OCI-LY1 (cell line): Measurements from ENCODE around the gene ACADM.
"Not testable (repeated sequence)": the region's sequence is repeated elsewhere in the genome, so short reads cannot be mapped to it uniquely, and the experiment has no call there.

Experiments
- H2AFZ ChIP-seq: fragments of 200-600 bp; sonication (generic), shearing (Covaris generic); 2 replicates; pipeline ENCODE4 v1.6.0; 2014; ENCODE audit warnings: antibody characterized with exemption, mild to moderate bottlenecking, low read length
- H3F3A ChIP-seq: fragments of 200-600 bp; sonication (generic), shearing (Covaris generic); 2 replicates; pipeline ENCODE4 v1.6.0; 2014; ENCODE audit warnings: mild to moderate bottlenecking, antibody characterized with exemption, low read length, moderate library complexity; ENCODE audit not compliant: insufficient read depth
- H3K27ac ChIP-seq: fragments of 200-600 bp; sonication (generic); 2 replicates; pipeline ENCODE4 v1.5.1; 2014; ENCODE audit warnings: low read length, mixed run types, mild to moderate bottlenecking, low read depth; ENCODE audit not compliant: poor library complexity, severe bottlenecking
- H3K27me3 ChIP-seq: fragments of 200-600 bp; sonication (generic); 2 replicates; pipeline ENCODE4 v1.6.0; 2014; ENCODE audit warnings: antibody characterized with exemption, mild to moderate bottlenecking, low read length, moderate library complexity; ENCODE audit not compliant: insufficient read depth
- H3K36me3 ChIP-seq: fragments of 200-600 bp; sonication (generic); 2 replicates; pipeline ENCODE4 v1.6.1; 2014; ENCODE audit warnings: mild to moderate bottlenecking, antibody characterized with exemption, low read length, moderate library complexity, mixed read lengths; ENCODE audit not compliant: insufficient read depth
- H3K4me1 ChIP-seq: fragments of 200-600 bp; sonication (generic); 2 replicates; pipeline ENCODE4 v1.5.1; 2014; ENCODE audit warnings: mild to moderate bottlenecking, low read length, moderate library complexity; ENCODE audit not compliant: insufficient read depth, severe bottlenecking
- H3K4me2 ChIP-seq: fragments of 200-600 bp; sonication (generic), shearing (Covaris generic); 2 replicates; pipeline ENCODE4 v1.6.1; 2014; ENCODE audit warnings: low read length
- H3K4me3 ChIP-seq: fragments of 200-600 bp; sonication (generic); 2 replicates; pipeline ENCODE4 v1.5.1; 2014; ENCODE audit warnings: low read length, low read depth, mild to moderate bottlenecking, mixed read lengths; ENCODE audit not compliant: poor library complexity, severe bottlenecking
- H3K79me2 ChIP-seq: fragments of 200-600 bp; shearing (Covaris generic); 2 replicates; pipeline ENCODE4 v1.6.1; 2016; ENCODE audit warnings: mixed run types, low read length, mixed read lengths; ENCODE audit not compliant: insufficient read depth
- H3K9ac ChIP-seq: fragments of 200-600 bp; sonication (generic), shearing (Covaris generic); 2 replicates; pipeline ENCODE4 v1.6.1; 2014; ENCODE audit warnings: mild to moderate bottlenecking, low read length, mixed read lengths
- H3K9me2 ChIP-seq: fragments of 200-600 bp; sonication (generic), shearing (Covaris generic); 2 replicates; pipeline ENCODE4 v1.6.1; 2014; ENCODE audit warnings: low read depth, mild to moderate bottlenecking, low read length, mixed read lengths
- H3K9me3 ChIP-seq: fragments of 200-600 bp; shearing (Covaris generic); 2 replicates; pipeline ENCODE4 v1.6.1; 2014; ENCODE audit warnings: low read length, mixed read lengths
- H4K20me1 ChIP-seq: fragments of 200-600 bp; sonication (generic), shearing (Covaris generic); 2 replicates; pipeline ENCODE4 v1.6.0; 2016; ENCODE audit warnings: mild to moderate bottlenecking, low read length; ENCODE audit not compliant: insufficient read depth
- EZH2 ChIP-seq: fragments of 200-600 bp; sonication (generic), shearing (Covaris generic); IDR thresholded peaks from 2 replicates; pipeline ENCODE4 v1.8.0; 2017; ENCODE audit warnings: borderline replicate concordance, mixed run types, mild to moderate bottlenecking, antibody characterized with exemption, low read length, moderate library complexity, mixed read lengths
- TF ChIP-seq, protein P1 (sequence below): fragments of 200-600 bp; sonication (generic), shearing (Covaris generic); IDR thresholded peaks from 2 replicates; pipeline ENCODE4 v1.5.1; 2017; ENCODE audit warnings: mild to moderate bottlenecking, antibody characterized with exemption, low read length, moderate library complexity, mixed read lengths

Gene ACADM

GRCh38 chr1:75771978-75772377 lies 47.5 kb downstream of the ACADM start:
- Histone ChIP-seq H3K27me3 (no peaks in the 10 kb centered on the region), H3K9ac (no peak overlapping the region), H4K20me1 (no peaks in the 10 kb centered on the region), H3K4me3 (no peak overlapping the region), H2AFZ (no peak overlapping the region), H3K79me2 (no peaks in the 10 kb centered on the region), H3K27ac (no peak overlapping the region), H3F3A (no peaks in the 10 kb centered on the region), H3K4me1 (no peaks in the 10 kb centered on the region), H3K9me2 (no peaks in the 10 kb centered on the region), H3K36me3 (no peaks in the 10 kb centered on the region), H3K9me3 (no peaks in the 10 kb centered on the region; the same call in 1 of the 2 replicates), H3K4me2 (no peak overlapping the region)
- no peak for TF ChIP-seq EZH2
- TF ChIP-seq, protein P1, sequence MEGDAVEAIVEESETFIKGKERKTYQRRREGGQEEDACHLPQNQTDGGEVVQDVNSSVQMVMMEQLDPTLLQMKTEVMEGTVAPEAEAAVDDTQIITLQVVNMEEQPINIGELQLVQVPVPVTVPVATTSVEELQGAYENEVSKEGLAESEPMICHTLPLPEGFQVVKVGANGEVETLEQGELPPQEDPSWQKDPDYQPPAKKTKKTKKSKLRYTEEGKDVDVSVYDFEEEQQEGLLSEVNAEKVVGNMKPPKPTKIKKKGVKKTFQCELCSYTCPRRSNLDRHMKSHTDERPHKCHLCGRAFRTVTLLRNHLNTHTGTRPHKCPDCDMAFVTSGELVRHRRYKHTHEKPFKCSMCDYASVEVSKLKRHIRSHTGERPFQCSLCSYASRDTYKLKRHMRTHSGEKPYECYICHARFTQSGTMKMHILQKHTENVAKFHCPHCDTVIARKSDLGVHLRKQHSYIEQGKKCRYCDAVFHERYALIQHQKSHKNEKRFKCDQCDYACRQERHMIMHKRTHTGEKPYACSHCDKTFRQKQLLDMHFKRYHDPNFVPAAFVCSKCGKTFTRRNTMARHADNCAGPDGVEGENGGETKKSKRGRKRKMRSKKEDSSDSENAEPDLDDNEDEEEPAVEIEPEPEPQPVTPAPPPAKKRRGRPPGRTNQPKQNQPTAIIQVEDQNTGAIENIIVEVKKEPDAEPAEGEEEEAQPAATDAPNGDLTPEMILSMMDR = no peak

GRCh38 chr1:75777812-75778211 lies 53.3 kb downstream of the ACADM start:
- H3K4me1 ChIP-seq = not testable (repeated sequence)

GRCh38 chr1:75778694-75779093 lies 54.2 kb downstream of the ACADM start:
- not testable (repeated sequence) for H3K9me2 ChIP-seq, H2AFZ ChIP-seq, H3K9ac ChIP-seq, H3F3A ChIP-seq, H3K4me2 ChIP-seq, H3K9me3 ChIP-seq, H3K79me2 ChIP-seq, H3K4me1 ChIP-seq, H3K27me3 ChIP-seq, H3K27ac ChIP-seq, H3K36me3 ChIP-seq, H4K20me1 ChIP-seq, H3K4me3 ChIP-seq

More at GRCh38 chr1:75777812-75778211, 53.3 kb downstream of the ACADM start:
- not testable (repeated sequence) for H4K20me1 ChIP-seq, H3K79me2 ChIP-seq, H3K36me3 ChIP-seq, H3K4me3 ChIP-seq, H3K4me2 ChIP-seq, H3K9ac ChIP-seq, H3K27ac ChIP-seq, H3K9me3 ChIP-seq, H3F3A ChIP-seq, H3K9me2 ChIP-seq, H2AFZ ChIP-seq, H3K27me3 ChIP-seq

GRCh38 chr1:75780183-75780582 lies 55.7 kb downstream of the ACADM start:
- H3K79me2 ChIP-seq, H3K36me3 ChIP-seq, H3K4me3 ChIP-seq, H3K27ac ChIP-seq, H3K9me2 ChIP-seq, H3K27me3 ChIP-seq, H4K20me1 ChIP-seq, H3K9me3 ChIP-seq, H3F3A ChIP-seq, H3K9ac ChIP-seq, H2AFZ ChIP-seq, H3K4me2 ChIP-seq: not testable (repeated sequence)
- peaks cover 14% of the 10 kb centered on the region for H3K4me1 ChIP-seq

- H4K20me1 ChIP-seq, H3K9me3 ChIP-seq, H2AFZ ChIP-seq, H3K27me3 ChIP-seq, H3F3A ChIP-seq, H3K9me2 ChIP-seq: not testable (repeated sequence)
- H3K4me2 ChIP-seq = peak overlapping the region; percentile 94
- peak overlapping the region; percentile 93; the same call in 1 of the 2 replicates for H3K9ac ChIP-seq
- H3K27ac ChIP-seq = peak overlapping the region; percentile 96
- H3K79me2 ChIP-seq = peaks cover 29% of the 10 kb centered on the region
- peaks cover 23% of the 10 kb centered on the region for H3K36me3 ChIP-seq
- peak overlapping the region; percentile 92 for H3K4me3 ChIP-seq
- H3K4me1 ChIP-seq = peaks cover 35% of the 10 kb centered on the region
Observed at GRCh38 chr1:75783920-75784319, 59.4 kb downstream of the ACADM start.
